AG20443 (cell line): Measurements from ENCODE around the gene SLC39A1.
"Not testable (repeated sequence)": the region's sequence is repeated elsewhere in the genome, so short reads cannot be mapped to it uniquely, and the experiment has no call there.

Experiments
- DNase-seq: peaks from one replicate; pipeline ENCODE4 v3.0.0; 2012; ENCODE audit warnings: low spot score, mixed read lengths

The SLC39A1 gene

GRCh38 chr1:153929426-153929825 lies 33.9 kb downstream of the SLC39A1 start:
- no peak for DNase-seq

DNA sequence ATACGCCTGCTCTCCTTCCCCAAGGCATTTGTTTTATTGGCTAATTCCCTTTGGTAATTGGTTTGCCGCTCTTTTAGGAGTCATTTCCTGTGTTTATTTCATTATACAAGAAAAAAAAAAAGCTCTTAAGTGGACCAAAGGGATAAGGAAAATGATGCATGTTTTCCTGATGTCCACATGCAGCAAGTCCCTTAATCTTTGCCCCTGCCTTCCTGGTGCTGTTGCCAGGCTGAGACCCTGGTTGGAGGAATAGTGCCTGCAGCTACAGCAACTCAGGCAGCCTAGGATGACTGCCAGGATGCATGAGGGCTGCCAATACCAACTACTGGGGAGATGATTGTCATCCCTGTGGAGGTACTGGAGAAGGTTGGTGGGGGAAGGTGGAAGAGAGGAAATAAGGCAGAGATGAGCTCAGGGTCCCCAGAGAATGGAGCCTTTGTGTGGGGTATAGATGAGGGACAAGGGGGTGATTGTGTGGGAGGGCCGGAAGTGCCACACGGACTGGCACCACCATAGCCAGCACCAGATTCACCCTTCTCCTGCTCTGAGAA lies 34.5 kb downstream of the SLC39A1 start:
- no peak for DNase-seq

DNA sequence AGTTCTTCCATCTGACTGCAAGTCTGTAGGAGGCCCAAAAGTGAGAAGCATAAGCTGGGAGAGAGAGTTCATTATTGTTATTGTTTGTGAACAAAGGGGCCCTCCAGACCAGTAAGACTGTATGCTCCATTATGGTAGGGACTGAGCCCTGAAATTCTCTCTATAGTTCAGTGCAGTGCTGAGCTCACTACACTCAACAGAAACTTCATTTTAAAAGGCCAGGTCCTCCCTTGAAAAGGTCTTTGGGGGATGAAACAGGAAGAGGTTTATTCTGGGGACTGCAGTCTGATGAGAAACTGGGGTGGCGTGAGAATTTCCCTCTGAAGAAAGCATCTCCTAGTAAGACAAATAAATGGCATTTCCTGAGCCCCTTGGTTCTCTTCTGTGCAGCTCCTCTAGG lies 35.1 kb downstream of the SLC39A1 start:
- DNase-seq, result no peak

DNA sequence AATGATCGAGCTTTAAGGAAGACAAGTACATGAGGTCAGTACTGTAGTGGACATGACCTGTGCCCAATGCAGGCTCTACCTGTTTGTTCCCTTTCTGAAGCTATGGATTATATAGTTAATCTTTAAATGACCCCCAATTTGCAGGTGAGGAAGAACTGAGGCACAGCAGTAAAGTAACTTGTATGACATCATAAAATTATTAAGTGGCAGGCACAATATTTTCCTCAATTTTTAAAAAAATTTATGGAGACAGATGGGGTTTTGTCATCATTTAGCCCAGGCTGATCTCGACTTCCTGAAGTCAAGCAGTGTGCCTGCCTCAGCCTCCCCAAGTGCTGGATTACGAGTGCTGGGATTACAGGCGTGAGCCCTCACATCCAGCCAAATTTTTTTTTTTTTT lies 36.9 kb downstream of the SLC39A1 start:
- DNase-seq, result no peak

- DNase-seq, result peak; percentile 99
Observed at GRCh38 chr1:153922972-153923925, 40.1 kb downstream of the SLC39A1 start, which contains the start of gene GATAD2B. TSS of gene GATAD2B (minus strand) at chr1:153922972. CDS start at chr1:153828347, 94,625 bp downstream.

DNA sequence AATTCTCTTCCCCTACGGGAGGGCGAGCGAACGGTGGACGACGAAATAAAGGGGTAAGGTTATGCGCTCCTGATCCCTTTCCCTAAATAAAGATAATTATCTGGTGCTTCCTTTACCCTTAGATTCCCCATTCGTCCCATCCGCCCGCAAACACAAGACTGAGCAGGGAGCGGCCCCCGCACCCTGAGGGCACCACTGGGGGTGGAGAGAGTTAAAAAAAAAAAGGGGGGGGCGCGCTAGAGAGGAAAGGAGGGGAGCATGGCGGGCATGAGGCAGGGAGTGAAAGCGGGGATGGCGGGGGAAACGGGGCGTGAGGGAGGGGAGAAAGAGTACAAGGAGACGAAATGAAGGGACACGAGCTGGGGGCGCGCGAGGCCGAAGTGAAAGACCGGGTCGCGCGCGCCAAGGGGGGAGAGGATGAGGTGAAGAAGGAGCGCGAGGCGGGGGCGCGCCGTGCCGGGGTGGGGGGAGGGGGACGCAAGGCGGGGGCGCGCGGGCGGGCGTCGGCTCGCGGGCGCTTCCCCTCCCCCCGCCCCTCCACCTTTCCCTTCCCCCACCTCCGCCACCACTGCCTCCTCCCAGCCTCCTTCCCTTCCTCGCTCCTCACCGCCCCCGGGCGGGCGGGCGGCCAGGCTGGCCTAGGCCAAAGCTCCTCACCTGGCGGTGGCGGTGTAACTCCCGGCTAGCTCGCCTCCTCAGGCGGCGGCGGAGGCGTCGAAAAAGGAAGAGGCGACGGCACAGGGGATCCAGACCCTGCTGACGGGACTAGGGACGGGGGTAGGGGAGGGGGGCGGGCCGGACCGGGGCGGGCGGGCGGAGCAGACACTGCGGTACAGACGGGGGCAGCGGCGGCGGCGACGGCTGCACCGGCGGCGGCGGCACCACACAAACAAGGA lies 41.0 kb downstream of the SLC39A1 start:
- peak; percentile 43 for DNase-seq

GRCh38 chr1:153921803-153922075 lies 41.6 kb downstream of the SLC39A1 start:
- DNase-seq, result no peak

DNA sequence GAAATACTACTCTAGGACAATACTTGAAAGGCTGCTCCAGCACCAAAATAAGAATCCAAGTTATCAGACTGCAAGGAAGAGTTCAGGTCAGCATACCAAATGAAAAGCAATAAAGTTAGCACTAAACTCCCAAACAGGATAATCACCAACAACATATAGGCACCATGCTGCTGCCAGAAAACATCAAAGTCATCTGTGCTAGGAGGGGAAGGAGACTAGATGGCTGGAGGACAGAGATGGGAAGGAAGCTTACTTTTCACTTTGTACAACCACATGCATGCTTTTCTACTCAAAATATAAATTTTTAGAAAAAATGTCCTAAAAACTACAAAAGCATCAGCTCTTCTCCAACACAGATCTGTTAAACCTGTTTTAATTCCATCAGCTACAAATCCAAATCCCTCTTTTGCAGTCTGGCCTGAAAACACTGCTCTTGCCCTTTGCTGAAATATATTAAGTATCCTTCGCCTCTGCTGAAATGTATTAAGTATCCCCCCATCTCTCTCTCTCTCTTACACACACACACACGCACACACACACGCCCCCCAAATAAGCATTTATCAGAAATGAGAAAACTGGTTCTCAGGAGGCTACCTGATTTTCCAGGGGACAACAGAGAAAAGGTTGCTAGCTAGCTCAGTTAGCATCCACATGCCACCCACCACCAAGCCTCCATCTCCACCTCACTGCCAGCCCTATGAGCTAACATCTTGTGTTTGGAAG lies 42.1 kb downstream of the SLC39A1 start:
- no peak for DNase-seq

DNA sequence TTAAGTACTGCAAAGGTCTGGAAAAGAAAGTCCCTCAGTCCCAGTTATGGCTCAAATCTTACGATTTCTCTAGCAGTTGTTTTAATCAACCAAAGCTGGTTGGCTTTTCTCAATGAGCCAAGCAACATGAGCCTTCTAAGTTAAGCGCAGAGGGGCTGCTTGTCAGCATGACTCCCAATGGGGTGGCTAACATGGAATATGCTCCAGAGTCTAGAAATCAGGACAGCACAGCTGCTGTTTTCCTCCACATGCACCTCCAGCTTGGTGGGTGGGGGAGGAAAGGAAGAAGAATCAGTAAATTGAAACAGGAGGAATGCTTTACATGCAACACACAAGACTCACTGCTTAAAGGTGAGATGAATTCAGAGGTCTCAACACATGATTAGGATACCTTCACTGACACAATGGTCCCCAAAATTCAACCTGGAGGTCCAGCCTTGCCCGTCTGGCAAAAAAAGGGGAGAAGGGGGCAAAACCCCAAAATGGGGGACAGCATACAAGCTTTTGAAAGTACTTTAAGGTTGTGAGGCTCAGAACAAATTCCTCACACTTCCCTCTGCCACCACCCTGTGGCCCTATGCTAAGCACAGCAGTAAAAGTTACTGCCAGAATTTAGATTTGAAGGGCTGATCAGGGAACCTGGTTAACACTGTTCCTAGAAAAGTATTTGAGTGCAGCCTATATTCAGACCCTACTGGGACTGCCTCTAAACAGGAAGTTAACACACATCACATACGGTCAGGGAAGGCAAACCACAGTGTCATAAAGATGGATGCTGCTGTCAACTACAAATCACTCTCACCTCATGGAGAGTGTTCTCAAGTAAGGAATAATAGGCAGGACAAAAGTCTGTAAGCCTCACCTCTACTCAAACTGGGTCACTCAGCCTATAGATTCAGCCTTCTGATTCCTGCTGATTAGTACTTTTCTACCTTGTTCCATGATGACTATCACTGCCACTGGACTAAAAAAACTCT lies 43.2 kb downstream of the SLC39A1 start:
- no peak for DNase-seq

GRCh38 chr1:153916297-153916696 lies 47.0 kb downstream of the SLC39A1 start:
- no peak for DNase-seq

DNA sequence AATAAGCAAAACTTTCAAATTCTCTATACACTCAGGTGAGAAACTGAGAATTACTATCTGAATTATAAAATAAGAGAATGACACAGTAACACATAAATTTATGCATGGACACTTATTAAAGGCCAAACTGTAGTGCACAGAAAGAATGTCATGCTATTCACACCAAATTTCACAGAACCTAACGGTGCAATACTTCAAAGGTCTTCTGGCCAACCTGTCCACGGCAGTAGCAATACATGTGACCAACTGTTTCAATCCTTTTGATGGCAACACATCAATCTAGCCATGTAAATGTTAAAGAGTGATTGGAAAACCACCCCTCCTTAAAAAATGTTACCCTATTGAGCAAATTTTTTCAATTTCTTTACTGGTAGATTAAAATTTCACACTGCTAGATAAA lies 51.0 kb downstream of the SLC39A1 start:
- no peak for DNase-seq

GRCh38 chr1:153910560-153910959 lies 52.8 kb downstream of the SLC39A1 start:
- DNase-seq, result not testable (repeated sequence)
